ENCODE results near the gene FBL.
"Not testable (repeated sequence)": the region's sequence is repeated elsewhere in the genome, so short reads cannot be mapped to it uniquely, and the experiment has no call there.

Gene FBL

DNA sequence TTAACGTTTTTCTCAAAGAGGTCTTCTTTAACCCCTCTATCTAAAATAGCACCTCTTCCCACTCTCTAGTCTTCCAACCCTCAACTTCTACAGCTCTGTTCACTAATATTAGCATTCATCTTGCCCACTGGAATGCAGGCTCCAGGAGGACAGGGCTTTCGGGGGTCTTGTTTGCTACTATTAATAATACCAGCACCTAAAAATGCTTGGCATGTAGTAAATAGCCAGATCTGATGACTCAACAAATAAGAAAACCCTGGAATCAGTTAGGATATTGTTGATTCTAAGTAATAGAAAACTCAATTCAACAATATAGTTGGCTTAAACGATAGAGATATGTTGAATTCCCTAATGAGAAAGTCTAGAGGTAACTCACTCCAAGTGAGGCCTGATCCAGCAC, 26.4 kb downstream of the FBL start:
- no peak for FAIRE-seq

DNA sequence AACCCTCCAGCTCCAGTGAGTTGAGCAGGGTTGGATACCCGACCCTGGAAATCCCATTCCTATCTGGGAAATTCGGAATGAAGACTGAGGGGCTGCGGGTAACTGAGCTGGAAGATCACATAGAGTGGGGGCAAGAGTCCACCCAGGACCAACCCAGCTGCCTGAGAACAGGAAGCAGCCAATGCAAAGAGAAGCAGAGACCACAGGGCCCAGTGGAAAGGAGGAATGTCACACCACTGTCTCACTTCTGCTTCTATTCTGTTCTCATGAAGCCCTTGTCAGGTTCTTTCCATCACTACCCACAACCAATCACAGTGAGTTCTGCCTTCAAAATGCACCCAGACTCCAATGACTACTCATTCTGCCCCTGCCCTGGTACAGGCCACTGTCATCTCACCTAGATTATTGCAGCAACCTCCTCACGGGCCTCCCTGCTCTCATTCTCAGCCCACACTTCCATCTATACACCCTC, 27.5 kb downstream of the FBL start:
- no peak for FAIRE-seq

- FAIRE-seq = no peak
Observed at GRCh38 chr19:39817888-39818561, 28.2 kb downstream of the FBL start.

- FAIRE-seq = no peak
Observed at GRCh38 chr19:39816287-39817048, 29.7 kb downstream of the FBL start.

GRCh38 chr19:39814595-39814994, 31.6 kb downstream of the FBL start:
- no peak for FAIRE-seq

GRCh38 chr19:39814111-39814510, 32.1 kb downstream of the FBL start:
- not testable (repeated sequence) for FAIRE-seq

- no peak for FAIRE-seq
Observed at GRCh38 chr19:39813264-39813993, 32.8 kb downstream of the FBL start.

DNA sequence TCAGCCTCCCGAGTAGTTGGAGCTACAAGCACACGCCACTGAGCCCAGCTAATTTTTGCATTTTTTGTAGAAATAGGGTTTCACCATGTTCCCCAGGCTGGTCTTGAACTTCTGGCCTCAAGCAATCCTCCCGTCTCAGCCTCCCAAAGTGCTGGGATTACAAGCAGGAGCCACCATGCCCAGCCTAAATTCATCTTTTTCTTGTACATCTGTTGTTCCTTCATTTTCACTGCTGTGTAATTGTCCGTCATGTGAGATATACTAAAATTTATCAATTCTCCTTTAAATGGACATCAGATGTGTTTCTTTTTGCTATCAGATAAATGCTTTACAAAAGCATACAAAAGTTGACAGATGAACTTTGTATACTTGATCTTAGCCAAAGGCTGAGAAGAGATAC, 35.1 kb downstream of the FBL start:
- no peak for FAIRE-seq

DNA sequence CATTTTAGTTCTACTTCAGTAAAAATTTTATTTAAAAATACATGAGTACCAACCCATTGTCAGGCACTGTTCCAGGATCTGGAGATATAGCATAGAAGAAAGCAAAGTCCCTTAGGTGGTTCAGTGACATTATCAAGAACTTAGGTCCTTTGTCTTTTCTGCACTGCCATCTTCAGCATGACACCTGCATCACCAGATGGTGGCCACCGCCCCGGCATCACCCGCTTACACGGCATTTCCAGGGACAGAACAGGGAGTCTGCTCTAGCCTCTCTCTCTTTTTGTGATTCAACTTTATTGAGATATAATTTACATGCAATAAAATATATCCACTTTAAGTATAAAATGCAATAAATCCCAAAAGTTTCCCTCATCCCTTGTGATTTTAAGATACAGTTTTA, 35.8 kb downstream of the FBL start:
- FAIRE-seq = no peak

DNA sequence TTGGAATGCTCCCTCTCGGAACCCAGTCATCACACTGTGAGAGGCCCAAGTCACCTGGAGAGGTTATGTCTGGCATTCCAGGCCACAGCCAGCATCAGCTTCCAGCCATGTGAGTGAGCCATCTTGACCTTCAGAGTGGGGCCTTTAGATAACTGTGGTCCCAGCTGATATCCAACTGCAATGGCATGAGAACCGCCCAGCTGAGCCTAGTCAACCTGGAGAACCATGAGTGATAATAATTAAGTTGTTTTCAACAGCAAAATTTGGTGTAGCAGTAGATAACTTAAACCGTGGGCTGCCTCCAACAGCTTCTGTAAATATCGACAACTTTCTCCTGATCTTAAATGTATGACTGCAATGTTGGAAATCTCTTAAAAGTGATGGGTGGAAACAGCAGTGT, 36.8 kb downstream of the FBL start:
- FAIRE-seq = no peak

- FAIRE-seq = not testable (repeated sequence)
Observed at GRCh38 chr19:39808688-39809087, 37.5 kb downstream of the FBL start.

DNA sequence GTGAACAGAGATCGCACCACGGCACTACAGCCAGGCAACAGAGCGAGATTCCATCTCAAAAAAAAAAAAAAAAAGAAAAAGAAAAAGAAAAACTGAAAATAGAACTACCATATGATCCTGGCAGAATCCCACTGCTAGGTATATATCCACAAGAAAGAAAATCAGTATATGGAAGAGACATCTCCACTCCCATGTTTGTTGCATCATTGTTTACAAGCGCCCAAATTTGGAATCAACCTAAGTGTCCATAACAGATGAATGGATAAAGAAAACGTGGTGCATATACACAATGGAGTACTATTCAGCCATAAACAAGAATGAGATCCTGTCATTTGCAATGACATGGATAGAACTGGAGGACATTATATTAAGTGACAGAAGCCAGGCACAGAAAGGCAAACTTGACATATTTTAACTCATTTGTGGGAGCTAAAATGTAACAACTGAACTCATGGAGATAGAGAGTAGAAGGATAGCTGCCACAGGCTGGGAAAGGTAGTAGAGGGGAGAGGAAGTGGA, 38.3 kb downstream of the FBL start:
- FAIRE-seq = no peak

DNA sequence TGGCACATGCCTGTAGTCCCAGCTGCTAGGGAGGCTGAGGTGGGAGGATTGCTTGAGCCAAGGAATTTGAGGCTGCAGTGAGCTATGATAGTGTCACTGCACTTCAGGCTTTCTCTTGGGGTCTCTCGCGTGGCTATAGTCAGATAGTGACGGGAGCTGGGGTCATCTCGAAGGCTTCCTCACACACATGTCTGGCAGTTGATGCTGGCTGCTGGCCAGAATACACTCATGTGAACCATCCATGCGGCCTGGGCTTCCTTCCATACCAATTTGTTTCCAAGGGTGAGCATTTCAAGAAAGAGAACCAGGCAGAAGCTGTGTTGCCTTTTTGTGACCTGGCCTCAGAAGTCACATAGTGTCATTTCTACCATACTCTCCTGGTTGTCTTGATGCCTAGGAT, 41.1 kb downstream of the FBL start:
- no peak for FAIRE-seq

DNA sequence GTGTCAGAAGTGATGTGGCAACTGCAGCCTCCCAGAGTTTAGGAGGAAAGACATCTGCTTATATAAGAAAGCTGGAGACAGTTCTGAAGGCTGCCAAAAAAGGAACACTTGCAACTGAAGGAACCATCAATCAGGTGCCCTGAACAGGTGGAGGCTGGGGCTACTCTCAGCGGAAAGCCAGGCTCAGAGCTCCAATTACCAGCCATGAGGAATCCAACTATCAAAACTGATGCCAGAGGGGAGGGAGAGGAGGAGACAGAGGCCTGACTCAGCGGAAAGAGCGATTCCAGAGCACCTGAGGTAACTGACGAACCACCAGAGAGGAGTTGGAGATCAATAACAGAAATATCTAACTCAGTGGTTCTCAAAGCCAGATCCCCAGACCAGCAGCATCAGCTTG, 43.2 kb downstream of the FBL start:
- FAIRE-seq = no peak

- no peak for FAIRE-seq
Observed at GRCh38 chr19:39797083-39797482, 49.1 kb downstream of the FBL start.

GRCh38 chr19:39796000-39796498, 50.1 kb downstream of the FBL start:
- no peak for FAIRE-seq

DNA sequence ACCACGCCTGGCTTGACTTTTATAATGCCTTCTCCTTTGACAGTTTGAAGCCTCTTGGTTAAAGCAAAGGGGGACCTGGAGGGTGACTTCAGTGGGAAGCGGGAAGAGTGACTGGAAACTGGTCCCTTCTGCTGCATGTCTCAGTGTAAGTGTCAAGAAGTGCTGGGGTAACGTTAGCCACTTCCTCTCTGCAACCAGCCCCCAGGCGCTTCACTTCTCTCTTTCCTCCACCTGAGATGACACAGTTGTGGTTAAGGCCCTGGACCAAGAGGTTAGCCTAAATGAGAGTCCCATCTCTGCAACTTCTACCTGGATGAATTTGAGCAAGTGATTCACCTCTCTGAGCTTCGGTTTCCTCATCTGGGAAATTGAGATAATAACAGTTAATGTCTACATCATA, 51.2 kb downstream of the FBL start:
- no peak for FAIRE-seq

DNA sequence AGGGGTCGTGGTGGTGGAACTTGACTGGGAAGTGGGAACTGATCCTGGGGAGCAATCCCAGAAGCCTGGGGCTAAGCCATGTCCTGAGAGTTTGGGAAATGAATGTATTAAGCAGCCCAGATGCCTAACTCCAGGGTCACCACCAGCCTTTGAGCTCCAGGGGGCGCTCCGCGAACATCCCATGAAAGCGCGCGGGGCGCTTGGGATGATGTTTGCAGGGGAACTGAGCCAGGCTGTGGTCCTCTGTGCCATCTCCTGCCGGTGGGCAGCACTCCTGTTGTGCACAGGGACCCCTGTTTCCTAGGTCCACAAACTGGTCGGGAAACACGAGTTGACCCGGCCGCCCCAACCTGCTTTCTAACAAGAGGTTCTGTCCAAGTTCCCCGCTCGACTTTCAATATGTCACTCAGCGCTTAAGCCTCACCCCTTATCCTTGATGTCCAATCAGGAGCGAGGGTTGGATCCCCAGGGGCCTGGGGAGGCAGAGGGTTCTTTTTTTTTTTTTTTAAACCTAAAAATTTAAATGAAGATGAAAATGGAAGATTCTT, 53.1 kb downstream of the FBL start:
- FAIRE-seq = no peak

DNA sequence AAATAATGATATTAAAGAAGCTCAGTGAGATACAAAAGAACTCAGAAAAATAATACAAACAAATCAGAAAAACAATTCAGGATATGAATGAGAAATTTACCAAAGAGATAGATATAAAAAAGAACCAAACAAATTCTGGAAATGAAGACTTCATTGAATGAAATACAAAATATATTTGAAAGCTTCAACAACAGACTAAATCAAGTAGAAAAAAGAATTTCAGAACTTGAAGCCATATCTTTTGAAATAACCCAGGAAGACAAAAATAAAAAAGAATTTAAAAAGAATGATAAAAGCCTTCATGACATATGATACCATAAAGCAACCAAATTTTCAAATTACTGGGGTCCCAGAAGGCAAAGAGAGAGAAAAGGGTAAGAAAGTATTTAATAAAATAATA, 57.9 kb downstream of the FBL start:
- FAIRE-seq = no peak
